ENCODE results near the gene NRIP1.
"Not testable (repeated sequence)": the region's sequence is repeated elsewhere in the genome, so short reads cannot be mapped to it uniquely, and the experiment has no call there.

Gene NRIP1

DNA sequence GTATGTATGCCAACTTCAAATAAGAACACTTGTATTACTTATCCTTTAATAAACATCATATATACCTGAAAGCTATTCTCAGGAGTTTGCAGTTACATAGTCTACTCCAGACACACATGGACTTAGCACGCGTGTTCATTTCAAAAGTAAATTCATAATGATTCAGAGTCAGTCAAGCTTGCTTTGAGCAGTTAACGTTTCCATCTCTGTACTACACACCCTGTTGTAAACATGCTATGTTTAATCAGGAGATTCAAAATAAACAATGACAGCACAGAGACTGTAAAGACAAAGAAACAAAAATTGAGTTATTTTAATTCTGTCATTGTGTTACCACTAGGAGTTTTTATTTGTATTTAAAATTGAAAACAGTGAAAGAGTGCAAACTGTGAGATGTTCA lies 119.6 kb downstream of the NRIP1 start:
- no peak for DNase-seq (ENCODE audit: low spot score)
- in situ Hi-C loops (cut with MboI; ENCODE audit: low sequenced_read_pairs, unreplicated experiment) = no loop called here
- TF ChIP-seq, protein P1, sequence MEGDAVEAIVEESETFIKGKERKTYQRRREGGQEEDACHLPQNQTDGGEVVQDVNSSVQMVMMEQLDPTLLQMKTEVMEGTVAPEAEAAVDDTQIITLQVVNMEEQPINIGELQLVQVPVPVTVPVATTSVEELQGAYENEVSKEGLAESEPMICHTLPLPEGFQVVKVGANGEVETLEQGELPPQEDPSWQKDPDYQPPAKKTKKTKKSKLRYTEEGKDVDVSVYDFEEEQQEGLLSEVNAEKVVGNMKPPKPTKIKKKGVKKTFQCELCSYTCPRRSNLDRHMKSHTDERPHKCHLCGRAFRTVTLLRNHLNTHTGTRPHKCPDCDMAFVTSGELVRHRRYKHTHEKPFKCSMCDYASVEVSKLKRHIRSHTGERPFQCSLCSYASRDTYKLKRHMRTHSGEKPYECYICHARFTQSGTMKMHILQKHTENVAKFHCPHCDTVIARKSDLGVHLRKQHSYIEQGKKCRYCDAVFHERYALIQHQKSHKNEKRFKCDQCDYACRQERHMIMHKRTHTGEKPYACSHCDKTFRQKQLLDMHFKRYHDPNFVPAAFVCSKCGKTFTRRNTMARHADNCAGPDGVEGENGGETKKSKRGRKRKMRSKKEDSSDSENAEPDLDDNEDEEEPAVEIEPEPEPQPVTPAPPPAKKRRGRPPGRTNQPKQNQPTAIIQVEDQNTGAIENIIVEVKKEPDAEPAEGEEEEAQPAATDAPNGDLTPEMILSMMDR (IDR thresholded peaks at IDR 0.05; ENCODE audit: borderline replicate concordance, control extremely low read depth, extremely low read depth, insufficient read depth, missing control alignments) = no peak

DNA sequence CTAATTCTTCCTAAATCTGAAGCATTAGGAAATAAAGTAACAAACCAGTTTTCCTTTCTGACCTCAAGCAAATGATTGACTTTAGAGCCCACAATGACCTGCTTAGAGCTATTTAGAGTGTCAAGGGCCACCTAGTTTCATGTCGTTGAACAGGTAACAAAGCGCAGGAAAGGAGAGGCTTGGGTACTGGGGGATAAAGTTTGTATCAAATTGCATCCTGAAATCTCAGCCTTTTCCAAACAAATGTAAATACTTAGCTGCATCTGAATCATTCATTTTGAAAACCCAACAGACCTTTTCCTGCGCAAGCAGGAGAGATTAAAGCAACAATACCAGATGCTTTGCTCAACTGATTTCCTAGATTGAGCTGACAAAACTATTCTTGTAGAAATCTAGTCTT lies 121.2 kb downstream of the NRIP1 start:
- TF ChIP-seq, protein P1 (IDR thresholded peaks at IDR 0.05; ENCODE audit: borderline replicate concordance, control extremely low read depth, extremely low read depth, insufficient read depth, missing control alignments) = no peak
- in situ Hi-C loops (cut with MboI; ENCODE audit: low sequenced_read_pairs, unreplicated experiment) = no loop called here
- no peak for DNase-seq (ENCODE audit: low spot score)

DNA sequence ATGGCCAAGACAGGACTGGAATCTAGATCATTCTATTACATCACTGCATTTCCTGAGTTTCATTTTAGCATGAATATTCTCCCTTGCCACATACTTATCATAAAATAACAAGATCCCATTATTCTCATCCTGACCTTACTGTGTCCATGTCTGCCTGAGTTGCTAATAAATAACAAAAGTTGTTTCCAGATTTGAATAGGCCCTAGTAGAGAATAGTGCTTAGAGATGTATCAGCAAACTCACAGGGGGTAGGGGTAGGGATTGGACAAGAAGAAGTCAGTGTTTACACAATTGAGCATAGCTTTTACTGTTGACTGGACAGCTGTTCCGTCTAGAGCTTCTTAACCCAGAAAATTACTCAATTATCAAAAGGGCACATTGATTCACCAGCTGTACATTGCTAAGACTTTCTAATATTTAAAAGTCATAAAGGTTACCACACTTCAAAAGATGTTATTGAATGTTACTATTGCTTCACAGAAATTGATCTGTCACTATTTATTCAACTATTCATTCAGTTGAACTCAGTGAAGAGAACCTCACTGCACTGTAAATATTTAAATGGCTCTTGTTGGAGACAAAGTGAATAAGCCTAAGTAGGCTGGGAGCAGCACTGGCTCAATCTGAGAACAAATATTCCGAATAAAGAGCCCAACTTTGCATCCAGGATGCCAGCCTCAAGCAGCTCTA lies 121.9 kb downstream of the NRIP1 start:
- TF ChIP-seq, protein P1 (IDR thresholded peaks at IDR 0.05; ENCODE audit: borderline replicate concordance, control extremely low read depth, extremely low read depth, insufficient read depth, missing control alignments) = no peak
- DNase-seq (ENCODE audit: low spot score) = no peak

DNA sequence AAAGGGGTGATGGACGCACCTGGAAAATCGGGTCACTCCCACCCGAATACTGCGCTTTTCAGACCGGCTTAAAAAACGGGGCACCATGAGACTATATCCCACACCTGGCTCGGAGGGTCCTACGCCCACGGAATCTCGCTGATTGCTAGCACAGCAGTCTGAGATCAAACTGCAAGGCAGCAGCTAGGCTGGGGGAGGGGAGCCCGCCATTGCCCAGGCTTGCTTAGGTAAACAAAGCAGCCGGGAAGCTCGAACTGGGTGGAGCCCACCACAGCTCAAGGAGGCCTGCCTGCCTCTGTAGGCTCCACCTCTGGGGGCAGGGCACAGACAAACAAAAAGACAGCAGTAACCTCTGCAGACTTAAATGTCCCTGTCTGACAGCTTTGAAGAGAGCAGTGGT lies 137.5 kb downstream of the NRIP1 start:
- DNase-seq (ENCODE audit: low spot score); in situ Hi-C loops (cut with MboI; ENCODE audit: low sequenced_read_pairs, unreplicated experiment): not testable (repeated sequence)

More for the DNA sequence above, 121.9 kb downstream of the NRIP1 start:
- in situ Hi-C loops (cut with MboI; ENCODE audit: low sequenced_read_pairs, unreplicated experiment) = no loop called here

DNA sequence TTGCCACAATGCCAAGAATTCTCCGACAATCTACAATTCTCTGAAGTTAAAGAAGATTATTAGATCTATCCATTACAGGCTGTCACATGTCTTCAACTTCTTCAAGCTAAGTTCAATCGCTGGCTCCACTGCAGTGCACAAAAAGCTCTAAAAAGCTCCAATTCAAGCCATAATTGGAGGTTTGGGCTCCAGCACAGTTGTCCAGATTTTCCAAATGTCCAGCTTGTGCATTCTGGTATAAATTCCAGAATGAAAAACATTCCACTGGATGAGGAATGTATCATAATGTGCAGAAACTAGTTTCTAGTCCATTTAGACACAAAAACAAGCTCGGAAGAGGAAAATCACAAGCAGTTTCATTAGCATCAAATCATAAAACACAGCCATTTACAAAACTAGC lies 138.6 kb downstream of the NRIP1 start:
- TF ChIP-seq, protein P1 (IDR thresholded peaks at IDR 0.05; ENCODE audit: borderline replicate concordance, control extremely low read depth, extremely low read depth, insufficient read depth, missing control alignments) = no peak
- DNase-seq (ENCODE audit: low spot score) = no peak
- in situ Hi-C loops (cut with MboI; ENCODE audit: low sequenced_read_pairs, unreplicated experiment) = no loop called here

DNA sequence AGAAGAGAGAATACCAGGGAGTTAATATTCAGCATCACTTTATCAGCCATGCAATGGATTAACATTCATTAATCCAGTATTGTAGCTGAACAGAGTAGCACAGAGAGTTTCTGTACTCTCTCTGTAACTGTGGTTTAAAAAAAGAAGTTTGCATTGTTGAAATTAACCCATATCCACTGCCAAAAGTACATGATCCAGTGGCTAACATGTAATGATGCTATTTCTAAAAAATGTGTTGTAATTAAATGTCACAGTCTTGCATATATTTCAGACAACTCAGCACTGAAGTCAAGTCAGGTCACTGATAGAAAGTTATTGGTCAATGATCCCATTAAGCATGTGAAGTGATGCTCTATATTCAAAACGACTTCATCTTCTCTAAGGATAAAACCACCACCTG lies 141.3 kb downstream of the NRIP1 start:
- in situ Hi-C loops (cut with MboI; ENCODE audit: low sequenced_read_pairs, unreplicated experiment) = no loop called here
- TF ChIP-seq, protein P1 (IDR thresholded peaks at IDR 0.05; ENCODE audit: borderline replicate concordance, control extremely low read depth, extremely low read depth, insufficient read depth, missing control alignments) = no peak
- DNase-seq (ENCODE audit: low spot score) = no peak

DNA sequence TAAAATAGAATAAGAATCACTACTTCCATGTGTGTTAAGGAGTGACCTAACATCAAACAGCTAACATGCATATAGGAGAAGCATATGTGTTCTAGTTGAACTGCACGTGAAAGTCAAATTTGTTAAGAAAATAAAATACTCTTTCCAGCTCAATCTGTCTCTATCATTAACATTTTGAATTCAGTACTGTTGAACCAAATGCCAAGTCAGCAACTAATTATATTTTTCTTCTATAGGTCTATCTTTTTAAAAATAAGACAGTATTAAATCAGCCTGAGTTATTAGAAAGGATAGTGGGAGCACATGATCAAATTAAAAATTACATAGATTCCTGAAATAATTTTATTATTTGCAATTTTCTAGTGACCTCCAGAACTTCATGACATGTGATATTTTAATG lies 141.8 kb downstream of the NRIP1 start:
- TF ChIP-seq, protein P1 (IDR thresholded peaks at IDR 0.05; ENCODE audit: borderline replicate concordance, control extremely low read depth, extremely low read depth, insufficient read depth, missing control alignments) = no peak
- in situ Hi-C loops (cut with MboI; ENCODE audit: low sequenced_read_pairs, unreplicated experiment) = no loop called here
- DNase-seq (ENCODE audit: low spot score) = no peak

Data from GM13976 (cell line).